Progenitor cell of endocrine pancreas (in vitro differentiated cells): ENCODE results near the gene TEX101. TPM values are rescaled to one million over a fixed set of nuclear protein-coding genes. Genes with fewer than 3 reads are reported as not detected.

Experiments
- DNase-seq: peaks from one replicate; pipeline ENCODE4 v3.0.0; 2021; ENCODE audit warnings: low spot score; ENCODE audit not compliant: unreplicated experiment
- H3K27ac Mint-ChIP-seq: 2 replicates; pipeline ENCODE4 v1.8.0; 2021; ENCODE audit warnings: mild to moderate bottlenecking, moderate library complexity, mixed read lengths
- H3K27me3 Mint-ChIP-seq: 2 replicates; pipeline ENCODE4 v1.8.0; 2021; ENCODE audit warnings: mixed read lengths
- H3K36me3 Mint-ChIP-seq: 2 replicates; pipeline ENCODE4 v1.8.0; 2022; ENCODE audit warnings: mixed read lengths; ENCODE audit not compliant: insufficient read depth
- H3K4me1 Mint-ChIP-seq: 2 replicates; pipeline ENCODE4 v1.8.0; 2021; ENCODE audit warnings: low read depth, mixed read lengths
- H3K4me3 Mint-ChIP-seq: 2 replicates; pipeline ENCODE4 v1.8.0; 2021; ENCODE audit warnings: low read depth, mild to moderate bottlenecking, moderate library complexity, mixed read lengths
- H3K9me3 Mint-ChIP-seq: 2 replicates; pipeline ENCODE4 v1.8.0; 2021; ENCODE audit warnings: low read depth, mixed read lengths
- CTCF ChIP-seq: fragments of 200-600 bp; sonication (generic); IDR thresholded peaks from one replicate; pipeline ENCODE4 v1.5.0; 2021; ENCODE audit warnings: antibody characterized with exemption, mild to moderate bottlenecking; ENCODE audit not compliant: unreplicated experiment
- total RNA-seq: library from RNA; stranded (reverse); gene quantifications from 2 replicates; pipeline ENCODE4 v1.2.1, GENCODE V29; 2021

TEX101 gene
- total RNA-seq, 1 donor from 2014 or later = not detected

GRCh38 chr19:43455321-43456113, 40.8 kb downstream of the TEX101 start:
- peaks cover 3% of the 10 kb centered on the region for H3K9me3 Mint-ChIP-seq
- peaks cover 30% of the 10 kb centered on the region for H3K27me3 Mint-ChIP-seq
- no peaks in the 10 kb centered on the region for H3K36me3 Mint-ChIP-seq
- H3K4me3 Mint-ChIP-seq = no peak overlapping the region
- H3K4me1 Mint-ChIP-seq = peaks cover 6% of the 10 kb centered on the region
- no peak for TF ChIP-seq CTCF
- no peak for DNase-seq
- no peak overlapping the region for H3K27ac Mint-ChIP-seq

- no peaks in the 10 kb centered on the region for H3K9me3 Mint-ChIP-seq
- no peak overlapping the region for H3K27ac Mint-ChIP-seq
- no peak overlapping the region for H3K4me3 Mint-ChIP-seq
- no peak for TF ChIP-seq CTCF
- H3K27me3 Mint-ChIP-seq = peaks cover 43% of the 10 kb centered on the region
- H3K36me3 Mint-ChIP-seq = no peaks in the 10 kb centered on the region
- H3K4me1 Mint-ChIP-seq = peaks cover 6% of the 10 kb centered on the region
- no peak for DNase-seq
These were observed 43.1 kb downstream of the TEX101 start for GRCh38 chr19:43457809-43458208.

- H3K4me3 Mint-ChIP-seq = no peak overlapping the region
- TF ChIP-seq CTCF = no peak
- peaks cover 55% of the 10 kb centered on the region for H3K27me3 Mint-ChIP-seq
- H3K4me1 Mint-ChIP-seq = peaks cover 4% of the 10 kb centered on the region
- no peak for DNase-seq
- H3K36me3 Mint-ChIP-seq = peaks cover 1% of the 10 kb centered on the region
- no peaks in the 10 kb centered on the region for H3K9me3 Mint-ChIP-seq
- no peak overlapping the region for H3K27ac Mint-ChIP-seq
These were observed 45.8 kb downstream of the TEX101 start for GRCh38 chr19:43460362-43461016.

- H3K27ac Mint-ChIP-seq = no peak overlapping the region
- no peak for TF ChIP-seq CTCF
- no peaks in the 10 kb centered on the region for H3K4me1 Mint-ChIP-seq
- H3K27me3 Mint-ChIP-seq = peaks cover 57% of the 10 kb centered on the region
- H3K36me3 Mint-ChIP-seq = peaks cover 1% of the 10 kb centered on the region
- H3K9me3 Mint-ChIP-seq = no peaks in the 10 kb centered on the region
- H3K4me3 Mint-ChIP-seq = no peak overlapping the region
- DNase-seq = no peak
These were observed 46.6 kb downstream of the TEX101 start for GRCh38 chr19:43461303-43461702.

- Mint-ChIP-seq H3K27me3 (peaks cover 58% of the 10 kb centered on the region), H3K36me3 (peaks cover 1% of the 10 kb centered on the region), H3K9me3 (no peaks in the 10 kb centered on the region), H3K4me1 (no peaks in the 10 kb centered on the region), H3K27ac (no peak overlapping the region), H3K4me3 (no peak overlapping the region)
- no peak for TF ChIP-seq CTCF
- no peak for DNase-seq
These were observed 47.7 kb downstream of the TEX101 start for GRCh38 chr19:43462383-43462782.
